ENCODE measurements around the gene UST. TPM values are rescaled to one million over a fixed set of nuclear protein-coding genes. Genes with fewer than 3 reads are reported as not detected.

The UST gene
- total RNA-seq, 2 experiments from 2014 or later = 1.2 to 1.5 TPM

GRCh38 chr6:149078211-149078782 lies 331.5 kb downstream of the UST start:
- H3K36me3 Mint-ChIP-seq (ENCODE audit: low read depth) = no peaks in the 10 kb centered on the region
- no peak overlapping the region for H3K4me3 Mint-ChIP-seq
- H3K4me1 Mint-ChIP-seq (ENCODE audit: low read depth) = peaks cover 46% of the 10 kb centered on the region
- CTCF ChIA-PET = interaction anchor here (0.9 to 6.0 kb wide), 6 partner anchors 12 to 342 kb away, joined by 3 to 47 read pairs (median 6); no protein-coding TSS in a partner anchor
- H3K27ac Mint-ChIP-seq = no peak overlapping the region
- DNase-seq (no peak), ATAC-seq (no peak)
- no peaks in the 10 kb centered on the region for H3K9me3 Mint-ChIP-seq
- POLR2A ChIA-PET = interaction anchor here (0.6 to 4.1 kb wide), 7 partner anchors 17 to 354 kb away, joined by 3 to 19 read pairs (median 4); no protein-coding TSS in a partner anchor
- no peak for TF ChIP-seq CTCF (IDR thresholded peaks at IDR 0.05)
- intact Hi-C loops (cut with micrococcal nuclease) = no loop called here
- H3K27me3 Mint-ChIP-seq = no peaks in the 10 kb centered on the region

GRCh38 chr6:149079456-149079855 lies 332.6 kb downstream of the UST start:
- Mint-ChIP-seq H3K9me3 (no peaks in the 10 kb centered on the region), H3K4me3 (no peak overlapping the region), H3K27ac (no peak overlapping the region), H3K27me3 (no peaks in the 10 kb centered on the region), H3K36me3 (ENCODE audit: low read depth) (no peaks in the 10 kb centered on the region), H3K4me1 (ENCODE audit: low read depth) (peaks cover 58% of the 10 kb centered on the region)
- intact Hi-C loops (cut with micrococcal nuclease) = no loop called here
- no peak for TF ChIP-seq CTCF (IDR thresholded peaks at IDR 0.05)
- ATAC-seq = no peak
- no peak for DNase-seq
- ChIA-PET CTCF (interaction anchor here (0.6 to 2.6 kb wide), 4 partner anchors 50 to 353 kb away, joined by 3 to 29 read pairs (median 7); no protein-coding TSS in a partner anchor), POLR2A (interaction anchor here (1.9 kb wide), 1 partner anchor 13 kb away, joined by 7 read pairs; no protein-coding TSS in a partner anchor)

GRCh38 chr6:149079911-149080491 lies 333.2 kb downstream of the UST start:
- DNase-seq (no peak), ATAC-seq (no peak)
- POLR2A ChIA-PET = interaction anchor here (1.9 kb wide), 1 partner anchor 13 kb away, joined by 7 read pairs; no protein-coding TSS in a partner anchor
- Mint-ChIP-seq H3K9me3 (no peaks in the 10 kb centered on the region), H3K27me3 (no peaks in the 10 kb centered on the region), H3K36me3 (ENCODE audit: low read depth) (no peaks in the 10 kb centered on the region), H3K4me3 (no peak overlapping the region), H3K27ac (no peak overlapping the region), H3K4me1 (ENCODE audit: low read depth) (peaks cover 61% of the 10 kb centered on the region)
- no peak for TF ChIP-seq CTCF (IDR thresholded peaks at IDR 0.05)
- CTCF ChIA-PET = interaction anchor here (0.7 to 2.6 kb wide), 9 partner anchors 12 to 353 kb away, joined by 3 to 29 read pairs (median 4); no protein-coding TSS in a partner anchor
- intact Hi-C loops (cut with micrococcal nuclease) = loop anchor here (5.0 kb wide), 2 partner anchors 152 to 237 kb away; partner anchors contain the start of gene TAB2

GRCh38 chr6:149080511-149080910 lies 333.7 kb downstream of the UST start:
- no peak for TF ChIP-seq CTCF (IDR thresholded peaks at IDR 0.05)
- intact Hi-C loops (cut with micrococcal nuclease) = loop anchor here (5.0 kb wide), 2 partner anchors 152 to 237 kb away; partner anchors contain the start of gene TAB2
- H3K9me3 Mint-ChIP-seq = no peaks in the 10 kb centered on the region
- H3K36me3 Mint-ChIP-seq (ENCODE audit: low read depth) = no peaks in the 10 kb centered on the region
- H3K4me1 Mint-ChIP-seq (ENCODE audit: low read depth) = peaks cover 62% of the 10 kb centered on the region
- ChIA-PET POLR2A (interaction anchor here (1.9 kb wide), 1 partner anchor 14 kb away, joined by 7 read pairs; no protein-coding TSS in a partner anchor), CTCF (interaction anchor here (0.7 to 2.6 kb wide), 11 partner anchors 11 to 352 kb away, joined by 3 to 29 read pairs (median 4); no protein-coding TSS in a partner anchor)
- H3K27me3 Mint-ChIP-seq = no peaks in the 10 kb centered on the region
- H3K4me3 Mint-ChIP-seq = no peak overlapping the region
- H3K27ac Mint-ChIP-seq = no peak overlapping the region
- ATAC-seq (no peak), DNase-seq (no peak)

Data from activated CD8-positive, alpha-beta T cell treated with anti-CD3 and anti-CD28 coated beads for 36 hours (primary cell).